Activated CD8-positive, alpha-beta memory T cell treated with anti-CD3 and anti-CD28 coated beads for 4 hours (primary cell): Measurements from ENCODE around the gene KRT79.

Source experiments
- DNase-seq, 2 donors: peaks; one replicate each; pipeline ENCODE4 v3.0.0-alpha.2; 2020; ENCODE audit warnings: low read depth in 2 of 2

Gene KRT79

GRCh38 chr12:52771505-52771904 lies 62.6 kb downstream of the KRT79 start:
- no peak for DNase-seq
